IPS-15b (cell line): ENCODE results near the gene STRADA.

Source experiments
- H3K27me3 ChIP-seq: one replicate; pipeline ENCODE4 v1.6.1; 2013; ENCODE audit warnings: low read length; ENCODE audit not compliant: control insufficient read depth, insufficient read depth
- H3K36me3 ChIP-seq: one replicate; pipeline ENCODE4 v1.6.1; 2013; ENCODE audit warnings: low read length; ENCODE audit not compliant: control insufficient read depth, insufficient read depth
- H3K4me1 ChIP-seq: one replicate; pipeline ENCODE4 v1.6.1; 2013; ENCODE audit warnings: mild to moderate bottlenecking, low read length; ENCODE audit not compliant: control insufficient read depth, insufficient read depth
- H3K4me3 ChIP-seq: one replicate; pipeline ENCODE4 v1.5.1; 2013; ENCODE audit warnings: low read depth, low read length
- H3K9ac ChIP-seq: one replicate; pipeline ENCODE4 v1.6.1; 2013; ENCODE audit warnings: low read depth, mild to moderate bottlenecking, low read length
- H3K9me3 ChIP-seq: one replicate; pipeline ENCODE4 v1.6.1; 2013; ENCODE audit warnings: mild to moderate bottlenecking, low read length; ENCODE audit not compliant: control insufficient read depth, insufficient read depth

Gene STRADA

DNA sequence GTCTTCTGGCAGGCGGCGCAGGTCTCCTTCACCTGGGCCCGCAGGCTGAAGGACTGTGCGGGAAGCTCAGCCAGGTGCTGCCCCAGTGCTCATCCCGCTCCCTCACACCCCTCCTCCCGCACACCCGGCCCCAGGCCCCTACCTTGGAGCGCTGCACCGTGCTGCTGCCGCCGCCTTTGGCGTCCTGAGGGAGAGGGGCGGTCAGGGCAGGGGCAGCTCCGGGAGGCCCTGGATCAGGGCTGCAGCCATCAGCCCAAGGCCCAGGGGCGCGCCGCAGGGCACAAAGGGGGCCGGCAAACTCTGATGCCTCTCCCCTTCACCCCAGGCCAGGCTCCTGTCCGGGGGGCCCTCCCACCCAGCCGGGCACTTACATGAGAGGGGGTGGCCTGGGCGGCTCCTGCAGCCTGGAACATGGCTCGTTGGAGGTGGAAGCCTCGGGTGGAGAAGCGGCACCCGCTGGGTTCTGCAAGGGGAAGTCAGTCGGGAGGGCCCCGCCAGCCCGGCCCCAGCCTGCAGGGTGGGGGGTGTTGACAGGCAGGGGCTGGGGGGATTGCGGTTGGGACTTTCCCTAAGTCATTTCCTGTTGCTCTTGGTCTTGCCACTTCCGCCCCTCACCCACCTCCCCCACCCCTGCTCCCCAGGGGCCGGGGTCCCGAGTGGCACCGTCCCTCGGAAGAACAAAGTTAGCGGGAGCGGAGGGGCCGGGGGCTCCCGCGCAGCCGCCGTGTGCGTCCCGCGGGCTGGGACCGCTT lies 42.5 kb downstream of the STRADA start:
- no peaks in the 10 kb centered on the region for H3K9me3 ChIP-seq
- peaks cover 25% of the 10 kb centered on the region for H3K36me3 ChIP-seq
- peak overlapping the region; percentile 37 for H3K9ac ChIP-seq
- H3K27me3 ChIP-seq = no peaks in the 10 kb centered on the region
- peaks cover 12% of the 10 kb centered on the region for H3K4me1 ChIP-seq
- H3K4me3 ChIP-seq = peak overlapping the region; percentile 56

- H3K4me3 ChIP-seq = peak overlapping the region; percentile 56
- peaks cover 12% of the 10 kb centered on the region for H3K4me1 ChIP-seq
- peaks cover 24% of the 10 kb centered on the region for H3K36me3 ChIP-seq
- no peak overlapping the region for H3K9ac ChIP-seq
- no peaks in the 10 kb centered on the region for H3K9me3 ChIP-seq
- no peaks in the 10 kb centered on the region for H3K27me3 ChIP-seq
These were observed 43.2 kb downstream of the STRADA start for GRCh38 chr17:63698381-63698885.

DNA sequence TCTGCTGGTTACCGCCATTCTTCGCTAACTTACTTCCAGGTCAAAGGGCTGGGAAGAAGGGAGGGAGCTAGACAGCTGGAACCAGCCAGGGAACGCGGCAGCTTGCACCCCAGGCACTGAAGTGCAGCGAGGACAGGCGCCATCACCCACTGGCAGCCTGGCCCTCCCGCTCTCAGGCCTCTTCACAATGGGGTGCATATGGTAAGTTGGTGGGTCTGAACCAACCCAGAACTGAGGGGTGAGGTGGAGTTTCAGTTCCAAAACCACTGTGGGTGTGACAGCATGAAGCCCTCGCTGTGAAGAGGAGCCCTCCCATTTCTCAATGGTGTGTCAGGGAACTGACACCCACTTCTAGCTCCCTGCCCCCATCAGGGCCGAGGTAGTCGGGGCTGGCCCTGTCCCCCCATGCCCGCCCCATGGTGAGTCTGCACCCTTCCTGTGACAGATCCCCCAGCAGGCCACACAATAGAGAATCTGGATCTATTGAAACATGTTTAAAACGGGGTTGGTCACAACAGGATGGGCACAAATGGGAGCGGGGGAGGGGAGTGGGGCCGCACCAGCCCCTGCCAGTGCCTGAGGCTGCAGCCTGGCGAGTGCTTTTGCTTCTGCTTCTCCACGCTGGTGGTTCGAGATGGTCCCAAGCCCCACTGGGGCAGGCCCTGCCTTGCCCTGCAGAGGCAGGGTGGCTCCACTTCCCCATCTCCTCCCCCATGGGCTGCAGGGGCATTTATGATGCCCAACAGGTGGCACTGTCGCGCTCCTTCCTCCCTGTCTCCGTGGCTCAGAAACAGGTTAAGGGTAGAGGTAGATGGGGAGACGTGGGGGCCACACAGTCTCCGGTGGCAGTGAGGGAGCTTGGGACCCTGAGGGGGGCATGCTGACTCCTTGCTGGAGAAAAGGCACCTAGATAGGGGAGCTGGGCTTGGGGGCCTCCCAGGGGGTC lies 44.0 kb downstream of the STRADA start:
- Histone ChIP-seq H3K9ac (peak overlapping the region; percentile 37), H3K4me1 (peaks cover 12% of the 10 kb centered on the region), H3K36me3 (peaks cover 21% of the 10 kb centered on the region), H3K9me3 (no peaks in the 10 kb centered on the region), H3K27me3 (no peaks in the 10 kb centered on the region), H3K4me3 (peak overlapping the region; percentile 56)

GRCh38 chr17:63696381-63696961 lies 45.1 kb downstream of the STRADA start:
- H3K4me3 ChIP-seq = no peak overlapping the region
- H3K9ac ChIP-seq = peak overlapping the region; percentile 24
- H3K9me3 ChIP-seq = no peaks in the 10 kb centered on the region
- H3K4me1 ChIP-seq = peaks cover 12% of the 10 kb centered on the region
- no peaks in the 10 kb centered on the region for H3K27me3 ChIP-seq
- H3K36me3 ChIP-seq = peaks cover 26% of the 10 kb centered on the region

DNA sequence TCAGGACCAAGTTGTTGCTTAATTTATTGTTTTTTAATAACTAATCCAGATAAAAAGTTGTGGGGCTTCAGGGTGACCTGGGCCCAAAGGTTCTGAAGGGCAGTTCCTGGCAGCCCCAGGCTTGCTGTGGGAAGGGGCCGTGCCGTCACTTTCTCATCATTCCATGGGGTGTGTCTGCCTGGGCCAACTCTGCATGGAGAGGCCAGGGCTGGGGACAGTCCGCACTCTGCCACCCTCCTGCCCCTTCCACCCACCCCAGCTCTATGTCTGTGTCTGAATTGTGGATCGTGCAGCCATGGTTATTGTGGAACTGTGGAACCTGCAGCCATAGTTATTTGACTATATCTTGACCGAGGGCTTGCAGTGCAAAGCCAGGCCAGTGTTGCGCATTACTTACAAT lies 45.7 kb downstream of the STRADA start:
- Histone ChIP-seq H3K9ac (no peak overlapping the region), H3K9me3 (no peaks in the 10 kb centered on the region), H3K36me3 (peaks cover 32% of the 10 kb centered on the region), H3K4me1 (peaks cover 12% of the 10 kb centered on the region), H3K27me3 (no peaks in the 10 kb centered on the region), H3K4me3 (no peak overlapping the region)

GRCh38 chr17:63694950-63695773 lies 46.4 kb downstream of the STRADA start:
- peaks cover 33% of the 10 kb centered on the region for H3K36me3 ChIP-seq
- peaks cover 12% of the 10 kb centered on the region for H3K4me1 ChIP-seq
- no peaks in the 10 kb centered on the region for H3K27me3 ChIP-seq
- no peaks in the 10 kb centered on the region for H3K9me3 ChIP-seq
- no peak overlapping the region for H3K9ac ChIP-seq
- no peak overlapping the region for H3K4me3 ChIP-seq

DNA sequence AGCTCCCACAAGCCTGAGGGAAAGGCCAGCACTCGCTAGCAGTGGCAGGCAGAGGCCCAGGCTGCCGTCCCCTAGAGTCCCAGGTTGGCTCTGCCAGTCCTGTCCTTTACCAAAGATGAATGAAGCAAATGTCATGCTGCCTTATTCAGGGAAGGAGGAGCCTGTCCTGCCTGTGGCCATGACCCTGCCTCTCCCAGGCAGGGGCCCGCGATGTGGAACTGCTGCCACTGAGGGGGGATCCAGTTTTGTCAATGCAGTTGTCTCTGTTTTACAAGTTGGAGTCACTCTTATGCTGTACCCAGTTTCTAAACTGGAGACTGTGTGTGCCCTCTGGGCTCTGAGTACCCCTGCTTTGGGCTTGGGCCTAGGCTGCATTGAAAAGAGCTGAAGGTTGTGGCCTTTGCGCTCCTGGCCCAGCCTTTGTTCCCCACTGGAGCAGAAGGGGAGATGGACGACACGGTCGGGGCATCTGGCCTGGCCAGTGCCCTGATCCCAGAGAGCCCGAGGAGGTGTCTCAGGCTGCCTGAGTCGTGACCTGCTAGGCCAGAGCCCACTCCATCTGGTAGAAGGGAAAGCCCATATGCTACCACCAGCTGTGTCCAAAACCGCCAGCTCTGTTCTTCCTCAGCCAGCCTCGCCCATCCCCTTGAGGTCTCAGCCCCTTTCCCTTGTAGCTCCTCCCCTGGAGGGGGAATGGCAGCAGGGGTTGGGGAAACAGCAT lies 47.2 kb downstream of the STRADA start:
- H3K27me3 ChIP-seq = no peaks in the 10 kb centered on the region
- H3K9ac ChIP-seq = no peak overlapping the region
- H3K4me1 ChIP-seq = peaks cover 12% of the 10 kb centered on the region
- H3K4me3 ChIP-seq = no peak overlapping the region
- H3K9me3 ChIP-seq = no peaks in the 10 kb centered on the region
- H3K36me3 ChIP-seq = peaks cover 35% of the 10 kb centered on the region

DNA sequence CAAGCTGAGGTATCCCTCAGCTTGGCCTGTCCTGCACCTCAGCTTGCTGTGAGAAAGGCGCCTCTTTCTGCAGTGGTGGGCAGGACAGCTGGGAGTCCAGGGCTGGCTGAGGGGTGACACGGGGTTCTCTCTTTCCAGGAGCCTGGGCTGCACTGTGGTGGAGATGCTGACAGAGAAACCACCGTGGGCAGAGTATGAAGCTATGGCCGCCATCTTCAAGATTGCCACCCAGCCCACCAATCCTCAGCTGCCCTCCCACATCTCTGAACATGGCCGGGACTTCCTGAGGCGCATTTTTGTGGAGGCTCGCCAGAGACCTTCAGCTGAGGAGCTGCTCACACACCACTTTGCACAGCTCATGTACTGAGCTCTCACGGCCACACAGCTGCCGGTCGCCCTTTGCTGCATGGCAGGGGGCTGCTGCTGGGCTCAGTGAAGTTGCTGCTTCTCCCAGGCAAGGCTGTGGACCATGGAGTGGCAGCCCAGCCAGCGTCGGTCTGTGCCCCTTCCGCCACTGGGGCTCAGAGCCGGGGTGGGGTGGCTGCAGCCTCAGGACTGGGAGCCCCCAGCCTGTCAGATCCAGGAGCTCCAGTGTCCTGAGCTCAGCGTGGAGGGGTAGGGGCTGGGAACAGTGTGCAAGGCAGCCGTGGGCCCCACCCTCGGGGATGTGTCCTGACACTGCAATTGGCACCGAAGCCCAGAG lies 48.0 kb downstream of the STRADA start:
- H3K36me3 ChIP-seq = peaks cover 40% of the 10 kb centered on the region
- H3K9ac ChIP-seq = no peak overlapping the region
- no peaks in the 10 kb centered on the region for H3K9me3 ChIP-seq
- no peak overlapping the region for H3K4me3 ChIP-seq
- H3K27me3 ChIP-seq = no peaks in the 10 kb centered on the region
- H3K4me1 ChIP-seq = peaks cover 12% of the 10 kb centered on the region

GRCh38 chr17:63692195-63692816 lies 49.3 kb downstream of the STRADA start:
- Histone ChIP-seq H3K4me1 (peaks cover 9% of the 10 kb centered on the region), H3K9me3 (no peaks in the 10 kb centered on the region), H3K4me3 (no peak overlapping the region), H3K9ac (no peak overlapping the region), H3K36me3 (peaks cover 35% of the 10 kb centered on the region), H3K27me3 (no peaks in the 10 kb centered on the region)

DNA sequence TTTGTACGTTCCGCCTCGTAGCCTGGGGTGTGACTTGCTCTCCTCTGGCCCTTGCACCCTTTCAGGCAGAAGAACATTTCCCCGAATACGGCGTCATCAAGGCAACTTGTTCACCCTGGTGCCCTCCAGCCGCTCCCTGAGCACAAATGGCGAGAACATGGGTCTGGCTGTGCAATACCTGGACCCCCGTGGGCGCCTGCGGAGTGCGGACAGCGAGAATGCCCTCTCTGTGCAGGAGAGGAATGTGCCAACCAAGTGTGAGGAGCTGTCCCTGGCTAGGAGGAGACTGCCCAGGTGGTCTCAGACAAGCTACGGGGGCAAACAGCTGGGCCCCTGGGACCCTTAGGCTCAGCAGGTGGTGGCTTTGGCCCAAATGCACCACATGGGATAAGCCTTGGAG lies 52.1 kb downstream of the STRADA start:
- H3K36me3 ChIP-seq = peaks cover 28% of the 10 kb centered on the region

More for the DNA sequence above, 52.1 kb downstream of the STRADA start:
- H3K4me1 ChIP-seq = peaks cover 2% of the 10 kb centered on the region
- H3K9me3 ChIP-seq = no peaks in the 10 kb centered on the region
- H3K27me3 ChIP-seq = no peaks in the 10 kb centered on the region
- H3K9ac ChIP-seq = no peak overlapping the region
- H3K4me3 ChIP-seq = no peak overlapping the region
